Ascending aorta (tissue), 2 donors: ENCODE measurements around the gene SULT1A2. TPM values are rescaled to one million over a fixed set of nuclear protein-coding genes. Genes with fewer than 3 reads are reported as not detected.

ENCODE experiments used
- DNase-seq, 2 donors: peaks; one replicate each; pipeline ENCODE4 v3.0.0-alpha.2; 2019; ENCODE audit warnings: low spot score in 2 of 2
- H3K27ac ChIP-seq, 2 donors: fragments of 200-600 bp; sonication (generic); one replicate each; pipeline ENCODE4 v1.5.1; 2016 to 2017; ENCODE audit warnings: mild to moderate bottlenecking in 1 of 2
- H3K27me3 ChIP-seq: fragments of 200-600 bp; sonication (generic); one replicate; pipeline ENCODE4 v1.5.1; 2017
- H3K36me3 ChIP-seq, 2 donors: fragments of 200-600 bp; sonication (generic); one replicate each; pipeline ENCODE4 v1.5.1; 2016
- H3K4me1 ChIP-seq, 2 donors: fragments of 200-600 bp; sonication (generic); one replicate each; pipeline ENCODE4 v1.5.1; 2016 to 2017; ENCODE audit warnings: mild to moderate bottlenecking in 1 of 2
- H3K4me3 ChIP-seq, 2 donors: fragments of 200-600 bp; sonication (generic); one replicate each; pipeline ENCODE4 v1.5.1; 2016 to 2017; ENCODE audit warnings: mild to moderate bottlenecking in 1 of 2
- H3K9me3 ChIP-seq, 2 donors: fragments of 200-600 bp; sonication (generic); one replicate each; pipeline ENCODE4 v1.5.1; 2016
- CTCF ChIP-seq, 3 experiments: fragments of 200-600 bp in 2 of 3; fragments of 450-650 bp in 1 of 3; sonication (generic) in 2 of 3; IDR thresholded peaks; one replicate each; pipeline ENCODE4 v1.5.1; 2016 to 2019; ENCODE audit warnings: antibody characterized with exemption in 3 of 3, mild to moderate bottlenecking in 1 of 3, moderate library complexity in 1 of 3
- intact Hi-C: fragments of 100-400 bp; cut with DNase I; formaldehyde crosslinking; loops from one replicate; pipeline ENCODE4 v1.15.1; 2023
- total RNA-seq: library from RNA; depleted of rRNA; stranded (reverse); fragments of >200 nt; gene quantifications from one replicate; pipeline ENCODE4 v1.1.0, GENCODE V29; 2016

The SULT1A2 gene
- total RNA-seq, 1 donor from 2014 or later = 4.3 TPM

- no peak for TF ChIP-seq CTCF (IDR thresholded peaks at IDR 0.05)
- Histone ChIP-seq H3K27me3 (no peaks in the 10 kb centered on the region), H3K4me1 (no peaks in the 10 kb centered on the region), H3K36me3 (peaks cover 63 to 89% of the 10 kb centered on the region in 2 donors), H3K4me3 (no peak overlapping the region), H3K9me3 (no peaks in the 10 kb centered on the region), H3K27ac (no peak overlapping the region)
- intact Hi-C loops = no loop called here
- DNase-seq = no peak
Measured at GRCh38 chr16:28585674-28586073, 11.2 kb downstream of the SULT1A2 start.

DNA sequence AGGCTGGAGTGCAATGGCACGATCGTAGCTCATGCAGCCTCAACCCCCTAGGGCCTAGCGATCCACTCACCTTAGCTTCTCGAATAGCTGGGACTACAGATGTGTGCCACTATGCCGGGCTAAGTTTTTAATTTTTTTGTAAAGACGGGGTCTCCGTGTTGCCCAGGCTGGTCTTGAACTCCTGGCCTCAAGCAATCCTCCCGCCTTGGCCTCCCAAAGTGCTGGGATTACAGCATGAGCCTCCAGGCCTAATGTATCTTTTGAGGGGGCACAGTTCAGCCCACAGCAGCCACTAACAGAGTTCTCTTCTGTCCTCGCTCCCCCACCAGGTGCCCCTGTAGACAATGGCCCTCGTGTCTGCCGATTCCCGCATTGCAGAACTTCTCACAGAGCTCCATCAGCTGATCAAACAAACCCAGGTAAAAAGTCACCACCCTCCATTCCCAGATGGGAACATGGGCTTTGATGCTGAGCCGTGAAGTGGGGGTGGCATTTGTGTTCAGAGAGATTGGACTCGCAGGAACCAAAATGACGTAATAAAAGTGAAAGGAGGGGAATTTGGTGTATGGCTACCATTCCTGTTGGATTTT is 16.0 kb downstream of the SULT1A2 start:
- Histone ChIP-seq H3K27me3 (no peaks in the 10 kb centered on the region), H3K4me3 (no peak overlapping the region), H3K27ac (no peak overlapping the region), H3K36me3 (peaks cover 35 to 48% of the 10 kb centered on the region in 2 donors), H3K9me3 (no peaks in the 10 kb centered on the region), H3K4me1 (no peaks in the 10 kb centered on the region)
- TF ChIP-seq CTCF (IDR thresholded peaks at IDR 0.05) = no peak
- no peak for DNase-seq
- intact Hi-C loops = no loop called here

GRCh38 chr16:28575446-28576109 is 21.3 kb downstream of the SULT1A2 start:
- no peak overlapping the region for H3K4me3 ChIP-seq
- no peaks in the 10 kb centered on the region for H3K27me3 ChIP-seq
- no peak for DNase-seq
- no peak for TF ChIP-seq CTCF (IDR thresholded peaks at IDR 0.05)
- no peaks in the 10 kb centered on the region for H3K4me1 ChIP-seq
- intact Hi-C loops = no loop called here
- peaks cover 0 to 3% of the 10 kb centered on the region in 2 donors for H3K36me3 ChIP-seq
- H3K9me3 ChIP-seq = no peaks in the 10 kb centered on the region
- H3K27ac ChIP-seq = no peak overlapping the region

DNA sequence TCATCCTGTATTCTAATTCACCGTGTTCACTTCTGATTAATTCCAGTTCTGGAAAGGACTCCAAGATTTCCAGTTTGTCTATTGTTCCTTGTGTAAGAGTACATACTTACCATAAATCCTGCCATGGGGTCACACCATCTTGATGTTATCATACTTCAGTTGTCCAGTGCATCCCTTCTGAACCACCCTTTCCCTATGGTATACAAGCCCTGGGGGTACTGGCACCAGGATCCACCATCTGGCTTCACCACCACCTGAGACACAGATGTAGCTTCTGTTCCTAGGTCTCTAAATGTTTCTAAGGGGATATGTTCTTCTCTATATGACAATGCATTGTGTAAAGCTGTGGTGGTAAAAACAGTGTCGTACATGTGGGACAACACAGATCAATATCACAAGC is 21.9 kb downstream of the SULT1A2 start:
- DNase-seq = no peak
- H3K4me1 ChIP-seq = no peaks in the 10 kb centered on the region
- H3K27me3 ChIP-seq = no peaks in the 10 kb centered on the region
- H3K9me3 ChIP-seq = no peaks in the 10 kb centered on the region
- intact Hi-C loops = no loop called here
- H3K4me3 ChIP-seq = no peak overlapping the region
- no peak overlapping the region for H3K27ac ChIP-seq
- no peak for TF ChIP-seq CTCF (IDR thresholded peaks at IDR 0.05)
- peaks cover 0 to 2% of the 10 kb centered on the region in 2 donors for H3K36me3 ChIP-seq

DNA sequence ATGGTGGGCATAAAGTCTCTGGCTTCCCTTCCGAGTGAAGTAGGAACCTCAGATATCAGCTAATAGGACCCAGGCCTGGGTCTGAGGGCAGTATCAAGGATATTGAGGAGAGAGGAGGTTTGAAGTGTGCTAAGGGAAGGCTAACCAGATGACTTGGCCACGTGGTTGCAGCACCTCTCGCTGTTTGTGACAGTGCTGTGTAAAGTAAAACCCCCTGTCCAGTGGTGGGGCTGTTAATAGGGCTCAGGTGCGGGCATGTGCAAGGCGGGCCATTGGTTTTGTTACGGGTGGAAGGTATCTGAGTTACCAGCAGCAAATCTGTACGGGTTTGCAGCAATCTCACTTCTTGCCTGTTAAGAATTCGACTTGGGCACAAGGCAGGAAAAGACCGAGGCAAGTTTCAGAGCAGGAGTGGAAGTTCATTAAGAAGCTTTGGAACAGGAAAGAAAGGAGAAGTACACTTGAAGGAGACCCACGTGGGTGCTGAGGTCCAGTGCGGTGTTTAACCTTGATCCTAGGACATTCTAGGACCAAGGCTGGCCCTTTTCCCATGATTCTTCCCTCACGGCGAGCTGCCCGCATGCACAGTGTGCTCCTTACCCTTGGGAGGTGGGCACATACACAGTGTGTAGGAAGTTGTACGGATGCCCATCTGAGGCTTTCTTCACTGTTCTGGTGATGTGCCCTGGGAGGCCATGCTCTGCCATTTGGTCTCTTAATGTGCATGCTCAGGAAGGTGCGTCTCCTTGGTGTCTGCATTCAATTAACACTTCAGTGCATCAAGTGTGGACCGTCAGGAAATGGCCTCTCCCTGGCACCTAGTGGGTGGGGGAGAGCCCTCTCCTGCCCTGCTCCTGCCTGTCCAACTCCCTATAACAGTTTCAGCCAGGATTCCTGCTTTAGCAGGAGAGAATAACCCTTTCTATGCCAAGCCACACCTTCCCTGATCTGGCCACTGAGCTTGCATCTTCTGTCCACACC is 22.8 kb downstream of the SULT1A2 start:
- no peak overlapping the region for H3K27ac ChIP-seq
- no peaks in the 10 kb centered on the region for H3K4me1 ChIP-seq
- no peak overlapping the region for H3K4me3 ChIP-seq
- no peaks in the 10 kb centered on the region for H3K27me3 ChIP-seq
- H3K36me3 ChIP-seq = peaks cover 0 to 5% of the 10 kb centered on the region in 2 donors
- no peak for DNase-seq
- TF ChIP-seq CTCF (IDR thresholded peaks at IDR 0.05) = no peak
- no peaks in the 10 kb centered on the region for H3K9me3 ChIP-seq
- intact Hi-C loops = no loop called here
